Cardiac fibroblast (primary cell): ENCODE data around the gene VSIG10L2.
"Not testable (repeated sequence)": the region's sequence is repeated elsewhere in the genome, so short reads cannot be mapped to it uniquely, and the experiment has no call there.

Experiments used
- DNase-seq, 2 donors: peaks; one replicate each; pipeline versions ENCODE4 v3.0.0 to v3.0.0-alpha.2; 2010; ENCODE audit warnings: low read depth in 2 of 2
- H3K4me3 ChIP-seq, 2 donors: replicated peaks in 1 of 2; 1 replicate in 1 of 2; 2 replicates in 1 of 2; pipeline ENCODE4 v1.5.1; 2011; ENCODE audit warnings: low read depth in 2 of 2, low read length in 2 of 2, mild to moderate bottlenecking in 2 of 2, moderate library complexity in 1 of 2
- CTCF ChIP-seq: IDR thresholded peaks from one replicate; pipeline ENCODE4 v1.5.1; 2011; ENCODE audit warnings: low read depth, mild to moderate bottlenecking, low read length, inconsistent platforms

The VSIG10L2 gene

DNA sequence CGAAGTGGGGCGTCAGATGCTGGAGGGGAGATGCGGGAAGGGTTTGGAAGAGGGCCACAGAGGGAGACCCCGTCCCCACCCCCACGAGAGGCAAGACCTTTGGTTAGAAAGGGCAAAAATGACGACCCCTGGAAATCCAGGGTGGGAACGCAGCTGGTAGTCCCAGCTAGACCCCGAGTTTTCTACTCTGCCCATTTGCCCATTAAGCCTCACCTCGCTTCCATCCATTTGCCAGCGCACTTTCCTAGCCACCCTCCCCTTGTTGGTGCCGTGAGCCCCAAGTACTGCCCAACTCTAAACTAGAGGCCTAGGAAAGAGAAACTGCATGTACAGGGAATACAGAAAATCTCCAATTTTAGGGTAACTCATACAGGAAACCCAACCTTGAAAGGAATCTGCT lies 41.2 kb upstream of the VSIG10L2 start:
- DNase-seq: no peak
- no peak overlapping the region for H3K4me3 ChIP-seq
- no peak for TF ChIP-seq CTCF

DNA sequence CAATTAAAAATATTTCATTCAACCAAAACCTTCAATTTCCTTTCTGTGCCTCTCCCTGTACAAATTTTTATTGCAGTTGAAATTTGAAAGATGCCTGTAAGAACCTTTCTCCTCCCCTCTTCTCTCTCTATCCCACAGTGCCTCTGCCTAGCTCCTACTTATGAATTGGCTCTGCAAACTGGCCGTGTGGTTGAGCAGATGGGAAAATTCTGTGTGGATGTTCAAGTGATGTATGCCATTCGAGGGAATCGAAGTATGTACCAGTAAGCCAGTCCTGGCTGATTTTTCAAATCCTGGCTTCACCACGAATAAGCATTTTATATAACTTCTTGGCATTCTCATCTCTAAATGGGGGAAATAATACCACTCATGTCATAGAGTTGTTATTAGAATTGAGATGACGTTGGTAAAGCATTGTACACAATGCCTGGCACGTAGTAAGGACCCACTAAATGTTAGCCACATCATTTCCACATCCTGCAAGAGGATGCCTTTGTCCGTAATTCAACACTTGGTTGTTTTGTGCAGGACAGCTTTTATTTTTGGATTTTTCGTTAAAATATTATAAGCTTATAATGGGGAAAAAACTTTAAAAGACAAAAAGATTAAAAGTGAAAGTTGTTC lies 35.5 kb upstream of the VSIG10L2 start:
- DNase-seq: no peak
- no peak for TF ChIP-seq CTCF
- no peak overlapping the region for H3K4me3 ChIP-seq

DNA sequence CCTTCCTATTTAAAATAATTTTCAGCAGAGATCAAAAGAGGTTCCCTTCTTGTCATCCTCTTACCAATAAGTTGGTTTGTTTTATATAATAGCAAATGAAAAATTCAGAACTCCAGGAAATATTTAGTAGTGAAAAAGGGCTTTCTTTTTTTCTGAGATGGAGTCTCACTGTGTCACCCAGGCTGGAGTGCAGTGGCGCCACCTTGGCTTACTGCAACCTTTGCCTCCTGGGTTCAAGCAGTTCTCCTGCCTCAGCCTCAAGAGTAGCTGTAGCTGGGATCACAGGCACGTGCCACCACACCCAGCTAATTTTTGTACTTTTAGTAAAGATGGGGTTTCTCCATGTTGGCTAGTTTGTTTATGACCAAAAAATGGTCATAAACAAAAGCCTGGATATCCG lies 31.2 kb upstream of the VSIG10L2 start:
- H3K4me3 ChIP-seq, DNase-seq: not testable (repeated sequence)

- no peak for TF ChIP-seq CTCF
- no peak for DNase-seq
- no peak overlapping the region for H3K4me3 ChIP-seq
These were observed 29.0 kb upstream of the VSIG10L2 start for GRCh38 chr11:125916683-125917347.

- no peak for DNase-seq
- no peak for TF ChIP-seq CTCF
- H3K4me3 ChIP-seq: no peak overlapping the region
These were observed 27.6 kb upstream of the VSIG10L2 start for GRCh38 chr11:125918140-125918840.

DNA sequence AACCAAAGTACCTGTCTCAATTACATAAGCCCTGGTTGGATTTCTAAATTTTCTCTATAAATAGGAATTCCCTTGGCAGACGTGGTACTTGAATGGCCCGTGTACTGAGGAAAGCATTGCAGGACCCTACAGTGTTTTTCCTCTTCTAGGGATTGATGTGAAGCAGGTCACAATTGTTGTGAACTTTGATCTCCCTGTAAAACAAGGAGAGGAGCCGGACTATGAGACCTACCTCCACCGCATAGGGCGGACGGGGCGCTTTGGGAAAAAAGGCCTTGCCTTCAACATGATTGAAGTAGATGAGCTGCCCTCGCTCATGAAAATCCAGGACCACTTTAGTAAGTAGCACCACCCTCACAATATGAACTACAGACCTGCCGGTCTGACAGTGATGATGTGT lies 24.8 kb upstream of the VSIG10L2 start:
- no peak for TF ChIP-seq CTCF
- H3K4me3 ChIP-seq: no peak overlapping the region
- DNase-seq: no peak

- no peak overlapping the region for H3K4me3 ChIP-seq
- DNase-seq: no peak
- no peak for TF ChIP-seq CTCF
These were observed 23.7 kb upstream of the VSIG10L2 start for GRCh38 chr11:125922156-125922555.
